Osteoblast (primary cell): ENCODE measurements around the gene FMNL1. TPM values are rescaled to one million over a fixed set of nuclear protein-coding genes. Genes with fewer than 3 reads are reported as not detected.
A peak's percentile ranks its signal among the peaks of the same experiment; 100 is the strongest.
"Not testable (repeated sequence)": the region's sequence is repeated elsewhere in the genome, so short reads cannot be mapped to it uniquely, and the experiment has no call there.

Experiments used
- DNase-seq: peaks from one replicate; pipeline ENCODE4 v3.0.0; 2011; ENCODE audit warnings: low spot score, mixed read lengths; ENCODE audit not compliant: insufficient read length; ENCODE audit errors: missing footprints
- H2AFZ ChIP-seq: 2 replicates; pipeline ENCODE4 v1.6.0; 2011; ENCODE audit warnings: mild to moderate bottlenecking, low read length
- H3K27ac ChIP-seq: 2 replicates; pipeline ENCODE4 v1.5.1; 2011; ENCODE audit warnings: mild to moderate bottlenecking, low read depth, low read length, moderate library complexity
- H3K27me3 ChIP-seq: 2 replicates; pipeline ENCODE4 v1.6.0; 2012; ENCODE audit warnings: mild to moderate bottlenecking, control low read depth, inconsistent platforms, low read length, moderate library complexity; ENCODE audit not compliant: insufficient read depth
- H3K36me3 ChIP-seq: 2 replicates; pipeline ENCODE4 v1.5.1; 2011; ENCODE audit warnings: mild to moderate bottlenecking, low read length, control low read depth, moderate library complexity; ENCODE audit not compliant: insufficient read depth
- H3K4me1 ChIP-seq: 2 replicates; pipeline ENCODE4 v1.5.1; 2011; ENCODE audit warnings: mild to moderate bottlenecking, low read length, control low read depth, moderate library complexity; ENCODE audit not compliant: insufficient read depth
- H3K4me2 ChIP-seq: 2 replicates; pipeline ENCODE4 v1.6.0; 2011; ENCODE audit warnings: mild to moderate bottlenecking, low read length; ENCODE audit not compliant: insufficient read depth
- H3K4me3 ChIP-seq: fragments of 200-600 bp; sonication (generic); 3 replicates; pipeline ENCODE4 v1.5.1; 2012; ENCODE audit warnings: mild to moderate bottlenecking, low read length, inconsistent platforms; ENCODE audit not compliant: insufficient read depth
- H3K79me2 ChIP-seq: 2 replicates; pipeline ENCODE4 v1.6.0; 2012; ENCODE audit warnings: mild to moderate bottlenecking, low read length, control low read depth, inconsistent platforms; ENCODE audit not compliant: insufficient read depth
- H3K9me3 ChIP-seq: 2 replicates; pipeline ENCODE4 v1.5.1; 2011; ENCODE audit warnings: low read depth, low read length, control low read depth
- H4K20me1 ChIP-seq: 2 replicates; pipeline ENCODE4 v1.6.0; 2012; ENCODE audit warnings: mild to moderate bottlenecking, low read length, control low read depth; ENCODE audit not compliant: insufficient read depth
- CTCF ChIP-seq: IDR thresholded peaks from 2 replicates; pipeline ENCODE4 v1.5.1; 2011; ENCODE audit warnings: mild to moderate bottlenecking, low read depth, low read length, moderate library complexity; ENCODE audit errors: extremely low read depth
- total RNA-seq: library from RNA; depleted of rRNA; stranded (reverse); fragments of >200 nt; gene quantifications from 2 replicates; pipeline ENCODE4 v1.2.3, GENCODE V29; 2012

Gene FMNL1
- total RNA-seq, 1 donor, result 3.6 TPM

GRCh38 chr17:45200701-45201100 lies 21.0 kb upstream of the FMNL1 start:
- TF ChIP-seq CTCF, result no peak
- H3K79me2 ChIP-seq, result no peaks in the 10 kb centered on the region
- no peaks in the 10 kb centered on the region for H4K20me1 ChIP-seq
- H3K4me1 ChIP-seq, result peaks cover 20% of the 10 kb centered on the region
- H3K4me3 ChIP-seq, result no peak overlapping the region
- no peak overlapping the region for H3K27ac ChIP-seq
- no peaks in the 10 kb centered on the region for H3K9me3 ChIP-seq
- no peaks in the 10 kb centered on the region for H3K27me3 ChIP-seq
- DNase-seq, result no peak
- peak overlapping the region; percentile 23 for H3K4me2 ChIP-seq
- H3K36me3 ChIP-seq, result no peaks in the 10 kb centered on the region
- H2AFZ ChIP-seq, result peak overlapping the region; percentile 70

GRCh38 chr17:45201457-45201856 lies 20.2 kb upstream of the FMNL1 start:
- Histone ChIP-seq H2AFZ (no peak overlapping the region), H3K79me2 (no peaks in the 10 kb centered on the region), H3K27ac (no peak overlapping the region), H3K4me3 (no peak overlapping the region), H3K9me3 (no peaks in the 10 kb centered on the region), H3K4me1 (peaks cover 20% of the 10 kb centered on the region), H3K4me2 (no peak overlapping the region), H3K27me3 (no peaks in the 10 kb centered on the region), H4K20me1 (no peaks in the 10 kb centered on the region), H3K36me3 (no peaks in the 10 kb centered on the region)
- no peak for DNase-seq
- TF ChIP-seq CTCF, result no peak

DNA sequence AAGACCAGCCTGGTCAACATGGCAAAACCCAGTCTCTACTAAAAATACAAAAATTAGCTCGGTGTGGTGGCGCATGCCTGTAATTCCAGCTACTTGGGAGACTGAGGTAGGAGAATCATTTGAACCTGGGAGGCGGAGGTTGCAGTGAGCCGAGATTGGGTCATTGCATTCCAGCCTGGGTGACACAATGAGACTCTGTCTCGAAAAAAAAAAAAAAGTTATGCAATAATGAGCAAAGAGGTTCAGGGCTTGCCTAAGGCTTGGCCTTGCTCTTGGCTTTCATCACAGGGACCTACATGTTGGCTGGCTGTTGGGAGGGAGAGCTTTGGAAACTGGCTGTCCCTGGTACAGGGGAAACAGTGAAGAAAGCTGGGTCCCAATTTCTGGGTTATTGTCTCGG lies 19.8 kb upstream of the FMNL1 start:
- not testable (repeated sequence) for H2AFZ ChIP-seq, H3K27ac ChIP-seq, H3K79me2 ChIP-seq, DNase-seq, H3K36me3 ChIP-seq, H3K4me3 ChIP-seq, H3K9me3 ChIP-seq, H4K20me1 ChIP-seq, H3K4me2 ChIP-seq, H3K27me3 ChIP-seq
- H3K4me1 ChIP-seq, result peaks cover 20% of the 10 kb centered on the region

DNA sequence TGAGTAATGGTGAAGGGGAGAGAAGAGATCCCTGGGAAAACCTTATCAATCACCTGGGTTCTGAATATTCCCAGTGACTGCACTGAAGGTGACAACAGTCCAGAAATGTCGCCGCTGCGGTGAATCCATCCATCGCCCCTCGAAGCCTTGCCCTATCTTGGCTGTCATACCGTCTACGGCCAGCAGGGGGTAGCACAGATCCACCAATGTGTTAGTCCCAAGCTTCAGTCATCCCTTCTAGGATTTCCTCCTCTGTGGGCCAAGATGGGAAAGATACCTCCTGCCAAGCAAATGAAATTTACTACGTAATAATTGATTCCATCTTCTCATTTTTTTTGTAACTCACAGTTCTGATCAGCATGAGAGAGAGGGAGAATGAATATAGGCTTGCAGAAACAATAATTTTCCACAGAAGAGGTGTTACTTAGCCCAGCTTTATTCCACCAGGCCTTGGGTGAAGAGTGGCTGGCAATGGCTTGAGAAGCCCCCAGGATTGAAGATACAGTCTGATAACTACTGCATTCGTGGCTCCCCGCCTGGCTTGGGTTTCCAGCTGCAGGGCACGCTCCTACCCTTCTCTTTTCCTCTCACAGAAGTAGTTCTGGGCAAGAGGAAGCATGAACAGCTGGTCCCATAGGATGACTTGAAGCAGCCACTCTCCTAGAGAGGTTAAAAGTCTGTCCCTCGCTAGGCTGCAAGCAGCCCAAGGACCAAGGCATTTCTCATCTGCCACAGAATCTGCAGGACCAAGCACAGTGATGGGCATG lies 2.6 kb upstream of the FMNL1 start:
- H3K79me2 ChIP-seq, result no peaks in the 10 kb centered on the region
- H3K4me2 ChIP-seq, result peak overlapping the region; percentile 78
- peak; percentile 98 for DNase-seq
- H3K4me3 ChIP-seq, result peak overlapping the region; percentile 39
- peaks cover 2% of the 10 kb centered on the region for H3K4me1 ChIP-seq
- H4K20me1 ChIP-seq, result no peaks in the 10 kb centered on the region
- peaks cover 30% of the 10 kb centered on the region for H3K27me3 ChIP-seq
- H2AFZ ChIP-seq, result no peak overlapping the region
- H3K27ac ChIP-seq, result no peak overlapping the region
- H3K9me3 ChIP-seq, result no peaks in the 10 kb centered on the region
- peak; percentile 91 for TF ChIP-seq CTCF
- H3K36me3 ChIP-seq, result no peaks in the 10 kb centered on the region
